Endothelial cell of umbilical vein (primary cell): Measurements from ENCODE around the gene EVI2A. TPM values are rescaled to one million over a fixed set of nuclear protein-coding genes. Genes with fewer than 3 reads are reported as not detected.

Experiments
- BruUV-seq: library from RNA; stranded (reverse); fragments of 400-500 nt; replicated peaks from 2 replicates; lab custom pipeline; 2021; lab: Mats Ljungman, UMichigan
- CTCF ChIA-PET: fragments of 300-600, 350-600 bp; sonication (Branson Sonifier 250); formaldehyde crosslinking; loops from one replicate; lab custom pipeline; 2021; ENCODE audit warnings: antibody characterized with exemption, inconsistent platforms; lab: Charles Lee
- POLR2A ChIA-PET: fragments of 300-600, 350-600 bp; sonication (Branson Sonifier 250); formaldehyde crosslinking; loops from one replicate; lab custom pipeline; 2021; ENCODE audit warnings: antibody characterized with exemption, inconsistent platforms; lab: Charles Lee
- DNase-seq: peaks from one replicate; pipeline ENCODE4 v3.0.0-alpha.2; 2011; ENCODE audit warnings: low read depth, low spot score
- FAIRE-seq: peaks from 2 replicates; lab custom pipeline; 2011; peaks lifted over from hg19 to GRCh38; lab: Jason Lieb, UNC
- H2AFZ ChIP-seq: 2 replicates; pipeline ENCODE4 v1.6.0; 2012; ENCODE audit warnings: low read depth, low read length, control low read depth, inconsistent platforms
- H3K27ac ChIP-seq: 2 replicates; pipeline ENCODE4 v1.5.1; 2011; ENCODE audit warnings: low read depth, mild to moderate bottlenecking, control low read depth, low read length, moderate library complexity; ENCODE audit not compliant: insufficient read depth
- H3K27me3 ChIP-seq, 2 experiments: 2 replicates each; pipeline versions ENCODE4 v1.6.0 to v1.6.1; 2011; ENCODE audit warnings: low read length in 2 of 2, mixed read lengths in 1 of 2; ENCODE audit not compliant: control insufficient read depth in 2 of 2, insufficient read depth in 2 of 2
- H3K36me3 ChIP-seq, 2 experiments: 2 replicates in 1 of 2; 3 replicates in 1 of 2; pipeline ENCODE4 v1.5.1; 2011; ENCODE audit warnings: low read length in 2 of 2, mild to moderate bottlenecking in 1 of 2, moderate library complexity in 1 of 2; ENCODE audit not compliant: control insufficient read depth in 2 of 2, insufficient read depth in 2 of 2; ENCODE audit errors: extremely low read depth in 1 of 2
- H3K4me1 ChIP-seq: 3 replicates; pipeline ENCODE4 v1.5.1; 2011; ENCODE audit warnings: mild to moderate bottlenecking, low read length; ENCODE audit not compliant: control insufficient read depth, insufficient read depth; ENCODE audit errors: extremely low read depth
- H3K4me2 ChIP-seq: 2 replicates; pipeline ENCODE4 v1.6.1; 2011; ENCODE audit warnings: low read length, control low read depth, mixed read lengths; ENCODE audit not compliant: insufficient read depth
- H3K4me3 ChIP-seq, 3 experiments: fragments of 200-600 bp in 1 of 3; sonication (generic), shearing (Covaris generic) in 1 of 3; replicated peaks in 1 of 3; 2 replicates each; pipeline ENCODE4 v1.5.1; 2011 to 2016; ENCODE audit warnings: control low read depth in 3 of 3, low read length in 3 of 3, mild to moderate bottlenecking in 2 of 3, inconsistent platforms in 1 of 3, low read depth in 1 of 3, moderate library complexity in 1 of 3; ENCODE audit not compliant: insufficient read depth in 1 of 3
- H3K79me2 ChIP-seq: 2 replicates; pipeline ENCODE4 v1.6.0; 2012; ENCODE audit warnings: low read length, inconsistent platforms; ENCODE audit not compliant: control insufficient read depth, insufficient read depth
- H3K9ac ChIP-seq: replicated peaks from 2 replicates; pipeline ENCODE3; 2011; ENCODE audit warnings: low read length, control low read depth; ENCODE audit not compliant: insufficient read depth; ENCODE audit errors: extremely low read depth
- H3K9me1 ChIP-seq: replicated peaks from 3 replicates; pipeline ENCODE4 v1.6.0; 2011; ENCODE audit warnings: mild to moderate bottlenecking, low read length; ENCODE audit not compliant: control insufficient read depth, insufficient read depth; ENCODE audit errors: extremely low read depth
- H3K9me3 ChIP-seq: replicated peaks from 2 replicates; pipeline ENCODE4 v1.5.1; 2012; ENCODE audit warnings: low read length, inconsistent platforms; ENCODE audit not compliant: control insufficient read depth, insufficient read depth
- H4K20me1 ChIP-seq: replicated peaks from 2 replicates; pipeline ENCODE3; 2011; ENCODE audit warnings: mild to moderate bottlenecking, low read length; ENCODE audit not compliant: control insufficient read depth, insufficient read depth; ENCODE audit errors: extremely low read depth
- EZH2 ChIP-seq: IDR thresholded peaks from 2 replicates; pipeline ENCODE4 v1.6.1; 2012; ENCODE audit warnings: borderline replicate concordance, low read depth, mild to moderate bottlenecking, moderate library complexity, low read length, inconsistent platforms; ENCODE audit not compliant: severe bottlenecking
- FOS ChIP-seq: IDR thresholded peaks from 2 replicates; pipeline ENCODE4 v1.6.1; 2011; ENCODE audit warnings: mild to moderate bottlenecking, low read length, moderate library complexity, borderline replicate concordance; ENCODE audit not compliant: insufficient read depth
- GATA2 ChIP-seq: IDR thresholded peaks from 2 replicates; pipeline ENCODE4 v1.7.0; 2011; ENCODE audit warnings: low read depth, mild to moderate bottlenecking, moderate library complexity, mixed read lengths, low read length; ENCODE audit not compliant: insufficient read length, insufficient read depth
- JUN ChIP-seq: IDR thresholded peaks from 2 replicates; pipeline ENCODE4 v1.6.1; 2011; ENCODE audit warnings: borderline replicate concordance, low read depth; ENCODE audit not compliant: insufficient read length, insufficient read depth
- MYC ChIP-seq: IDR thresholded peaks from one replicate; pipeline ENCODE4 v1.6.1; 2011; ENCODE audit warnings: mild to moderate bottlenecking, low read depth, low read length
- POLR2A ChIP-seq: IDR thresholded peaks from 2 replicates; pipeline ENCODE4 v1.6.1; 2012; ENCODE audit warnings: low read depth, mild to moderate bottlenecking, control low read depth, low read length
- POLR2AphosphoS5 ChIP-seq: IDR thresholded peaks from 2 replicates; pipeline ENCODE4 v1.6.1; 2012; ENCODE audit warnings: low read depth, mild to moderate bottlenecking, control low read depth, low read length, moderate library complexity; ENCODE audit not compliant: insufficient read depth
- dilution Hi-C: fragments of 300-500 bp; cut with MboI; formaldehyde crosslinking; loops from one replicate; pipeline ENCODE4 v1.15.0; 2019; ENCODE audit warnings: low sequenced_read_pairs; ENCODE audit not compliant: extremely low pct_ligation_motif_present
- intact Hi-C: fragments of 100-400 bp; cut with micrococcal nuclease; formaldehyde crosslinking; loops from one replicate; pipeline ENCODE4 v1.10.0; 2022
- polyA plus RNA-seq, 4 experiments: library from polyadenylated mRNA; depleted of rRNA in 3 of 4; stranded (reverse) in 3 of 4; unstranded in 1 of 4; fragments of >200 nt; gene quantifications; 2 replicates each; pipeline versions ENCODE4 v1.2.1 to v1.2.3, GENCODE V29; 2011 to 2012; ENCODE audit warnings: missing spikeins in 1 of 4
- total RNA-seq: library from RNA; stranded (reverse); gene quantifications from 2 replicates; pipeline ENCODE4 v1.2.3, GENCODE V29; 2021
- TF ChIP-seq, protein P1 (sequence below): IDR thresholded peaks from 2 replicates; pipeline ENCODE4 v1.6.1; 2011; ENCODE audit not compliant: insufficient read depth, insufficient read length
- TF ChIP-seq, protein P2 (sequence below), 2 donors: IDR thresholded peaks; 1 replicate in 1 of 2; 2 replicates in 1 of 2; pipeline ENCODE4 v1.5.1; 2011; ENCODE audit warnings: low read length in 2 of 2, mild to moderate bottlenecking in 2 of 2, moderate library complexity in 2 of 2, control low read depth in 1 of 2, inconsistent platforms in 1 of 2, low read depth in 1 of 2; ENCODE audit not compliant: insufficient read depth in 1 of 2; ENCODE audit errors: extremely low read depth in 1 of 2

EVI2A gene
- total and polyA plus RNA-seq, 2 donors (not counting 3 experiments of a cell fraction or from before 2014, with no cell fraction given), result 0.07 to 0.22 TPM

DNA sequence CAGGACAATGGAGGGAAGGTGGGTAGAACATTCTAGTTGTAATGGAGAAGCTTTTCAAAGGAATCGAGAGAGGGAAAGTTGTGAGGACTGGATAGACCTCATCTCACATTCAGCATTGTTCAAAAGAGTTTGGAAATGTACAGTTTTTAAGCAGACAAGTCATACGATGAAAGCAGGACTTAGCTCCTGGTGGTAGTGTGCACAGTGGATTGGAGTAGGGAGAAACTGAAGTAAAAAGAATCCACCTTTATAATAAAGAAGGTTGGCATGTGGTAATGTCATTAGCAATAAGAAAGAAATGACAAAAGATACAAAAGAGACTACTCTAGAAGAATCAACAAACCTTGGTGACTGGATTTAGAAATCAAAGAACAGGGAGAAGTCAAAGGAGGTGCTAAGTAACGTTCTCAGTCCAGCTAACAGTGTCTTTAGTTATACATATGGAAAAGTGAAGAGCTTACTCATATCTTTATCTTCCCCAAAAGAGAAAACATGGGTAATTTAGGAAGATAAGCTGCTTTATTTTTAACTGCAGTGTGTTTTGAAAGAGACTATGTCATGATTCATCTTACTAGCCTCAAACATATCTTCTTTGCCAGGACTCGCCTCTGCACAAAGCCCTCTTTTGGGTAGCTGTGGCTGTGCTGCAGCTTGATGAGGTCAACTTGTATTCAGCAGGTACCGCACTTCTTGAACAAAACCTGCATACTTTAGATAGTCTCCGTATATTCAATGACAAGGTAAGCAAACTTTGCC is 18.7 kb upstream of the EVI2A start:
- FAIRE-seq (no peak), DNase-seq (no peak)
- H3K27ac ChIP-seq, result no peak overlapping the region
- no peak overlapping the region for H3K9ac ChIP-seq
- peaks cover 4 to 6% of the 10 kb centered on the region in 2 experiments for H3K36me3 ChIP-seq
- intact Hi-C loops, result no loop called here
- H4K20me1 ChIP-seq, result no peaks in the 10 kb centered on the region
- no peaks in the 10 kb centered on the region for H3K9me1 ChIP-seq
- H3K27me3 ChIP-seq, result no peaks in the 10 kb centered on the region
- H2AFZ ChIP-seq, result no peak overlapping the region
- H3K4me3 ChIP-seq, result no peak overlapping the region
- no peaks in the 10 kb centered on the region for H3K79me2 ChIP-seq
- H3K9me3 ChIP-seq, result no peaks in the 10 kb centered on the region
- H3K4me1 ChIP-seq, result no peaks in the 10 kb centered on the region
- ChIA-PET CTCF (interaction anchor here (0.6 to 2.3 kb wide), 5 partner anchors 12 to 518 kb away, joined by 3 to 5 read pairs (median 3); no protein-coding TSS in a partner anchor), POLR2A (interaction anchor here (0.6 kb wide), 1 partner anchor 25 kb away, joined by 5 read pairs; no protein-coding TSS in a partner anchor)
- no peak for TF ChIP-seq EZH2
- TF ChIP-seq, protein P1, sequence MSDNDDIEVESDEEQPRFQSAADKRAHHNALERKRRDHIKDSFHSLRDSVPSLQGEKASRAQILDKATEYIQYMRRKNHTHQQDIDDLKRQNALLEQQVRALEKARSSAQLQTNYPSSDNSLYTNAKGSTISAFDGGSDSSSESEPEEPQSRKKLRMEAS, result no peak
- no peak for TF ChIP-seq JUN
- TF ChIP-seq FOS, result no peak
- no peak for TF ChIP-seq POLR2A
- no peak for TF ChIP-seq MYC
- no peak for TF ChIP-seq GATA2
- no peak for TF ChIP-seq POLR2AphosphoS5
- TF ChIP-seq, protein P2, sequence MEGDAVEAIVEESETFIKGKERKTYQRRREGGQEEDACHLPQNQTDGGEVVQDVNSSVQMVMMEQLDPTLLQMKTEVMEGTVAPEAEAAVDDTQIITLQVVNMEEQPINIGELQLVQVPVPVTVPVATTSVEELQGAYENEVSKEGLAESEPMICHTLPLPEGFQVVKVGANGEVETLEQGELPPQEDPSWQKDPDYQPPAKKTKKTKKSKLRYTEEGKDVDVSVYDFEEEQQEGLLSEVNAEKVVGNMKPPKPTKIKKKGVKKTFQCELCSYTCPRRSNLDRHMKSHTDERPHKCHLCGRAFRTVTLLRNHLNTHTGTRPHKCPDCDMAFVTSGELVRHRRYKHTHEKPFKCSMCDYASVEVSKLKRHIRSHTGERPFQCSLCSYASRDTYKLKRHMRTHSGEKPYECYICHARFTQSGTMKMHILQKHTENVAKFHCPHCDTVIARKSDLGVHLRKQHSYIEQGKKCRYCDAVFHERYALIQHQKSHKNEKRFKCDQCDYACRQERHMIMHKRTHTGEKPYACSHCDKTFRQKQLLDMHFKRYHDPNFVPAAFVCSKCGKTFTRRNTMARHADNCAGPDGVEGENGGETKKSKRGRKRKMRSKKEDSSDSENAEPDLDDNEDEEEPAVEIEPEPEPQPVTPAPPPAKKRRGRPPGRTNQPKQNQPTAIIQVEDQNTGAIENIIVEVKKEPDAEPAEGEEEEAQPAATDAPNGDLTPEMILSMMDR (IDR thresholded peaks at IDR 0.05; ENCODE audit: extremely low read depth in 1 of 2, insufficient read depth in 1 of 2, low read depth in 1 of 2, low read length in 2 of 2), result no peak
- dilution Hi-C loops, result no loop called here
- BruUV-seq, result no TSS peak
- no peak overlapping the region for H3K4me2 ChIP-seq
